Measurements from ENCODE around the gene TMEM181. TPM values are rescaled to one million over a fixed set of nuclear protein-coding genes. Genes with fewer than 3 reads are reported as not detected.
"Not testable (repeated sequence)": the region's sequence is repeated elsewhere in the genome, so short reads cannot be mapped to it uniquely, and the experiment has no call there.

The TMEM181 gene
- total RNA-seq, 1 donor from 2014 or later = 42.2 TPM

GRCh38 chr6:158548418-158549161 is 11.3 kb upstream of the TMEM181 start:
- H3K27ac Mint-ChIP-seq (ENCODE audit: unreplicated experiment) = no peak overlapping the region
- DNase-seq (ENCODE audit: low spot score) = peak; percentile 40
- H3K9me3 Mint-ChIP-seq (ENCODE audit: low read depth) = no peaks in the 10 kb centered on the region
- peaks cover 9% of the 10 kb centered on the region for H3K4me1 Mint-ChIP-seq (ENCODE audit: low read depth)
- no peak overlapping the region for H3K4me3 Mint-ChIP-seq (ENCODE audit: unreplicated experiment)
- no peaks in the 10 kb centered on the region for H3K36me3 Mint-ChIP-seq (ENCODE audit: low read depth)
- H3K27me3 Mint-ChIP-seq (ENCODE audit: low read depth) = no peaks in the 10 kb centered on the region
- no peak for TF ChIP-seq CTCF (IDR thresholded peaks at IDR 0.05)

GRCh38 chr6:158552055-158552795 is 7.7 kb upstream of the TMEM181 start:
- H3K4me3 Mint-ChIP-seq (ENCODE audit: unreplicated experiment) = no peak overlapping the region
- no peak for TF ChIP-seq CTCF (IDR thresholded peaks at IDR 0.05)
- H3K36me3 Mint-ChIP-seq (ENCODE audit: low read depth) = no peaks in the 10 kb centered on the region
- no peak for DNase-seq (ENCODE audit: low spot score)
- no peaks in the 10 kb centered on the region for H3K27me3 Mint-ChIP-seq (ENCODE audit: low read depth)
- no peak overlapping the region for H3K27ac Mint-ChIP-seq (ENCODE audit: unreplicated experiment)
- H3K4me1 Mint-ChIP-seq (ENCODE audit: low read depth) = peaks cover 9% of the 10 kb centered on the region
- H3K9me3 Mint-ChIP-seq (ENCODE audit: low read depth) = no peaks in the 10 kb centered on the region

GRCh38 chr6:158552796-158553138 is 7.1 kb upstream of the TMEM181 start:
- no peaks in the 10 kb centered on the region for H3K9me3 Mint-ChIP-seq (ENCODE audit: low read depth)
- H3K27ac Mint-ChIP-seq (ENCODE audit: unreplicated experiment) = no peak overlapping the region
- no peak for TF ChIP-seq CTCF (IDR thresholded peaks at IDR 0.05)
- H3K27me3 Mint-ChIP-seq (ENCODE audit: low read depth) = no peaks in the 10 kb centered on the region
- DNase-seq (ENCODE audit: low spot score) = no peak
- no peaks in the 10 kb centered on the region for H3K36me3 Mint-ChIP-seq (ENCODE audit: low read depth)
- no peak overlapping the region for H3K4me3 Mint-ChIP-seq (ENCODE audit: unreplicated experiment)
- H3K4me1 Mint-ChIP-seq (ENCODE audit: low read depth) = peaks cover 9% of the 10 kb centered on the region

GRCh38 chr6:158554611-158555361 is 5.1 kb upstream of the TMEM181 start:
- Mint-ChIP-seq H3K9me3 (ENCODE audit: low read depth) (no peaks in the 10 kb centered on the region), H3K27me3 (ENCODE audit: low read depth) (no peaks in the 10 kb centered on the region), H3K4me3 (ENCODE audit: unreplicated experiment) (no peak overlapping the region), H3K4me1 (ENCODE audit: low read depth) (peaks cover 3% of the 10 kb centered on the region), H3K36me3 (ENCODE audit: low read depth) (no peaks in the 10 kb centered on the region), H3K27ac (ENCODE audit: unreplicated experiment) (no peak overlapping the region)
- no peak for TF ChIP-seq CTCF (IDR thresholded peaks at IDR 0.05)
- no peak for DNase-seq (ENCODE audit: low spot score)

- Mint-ChIP-seq H3K27me3 (ENCODE audit: low read depth) (no peaks in the 10 kb centered on the region), H3K4me3 (ENCODE audit: unreplicated experiment) (no peak overlapping the region), H3K4me1 (ENCODE audit: low read depth) (peaks cover 8% of the 10 kb centered on the region), H3K36me3 (ENCODE audit: low read depth) (no peaks in the 10 kb centered on the region), H3K27ac (ENCODE audit: unreplicated experiment) (no peak overlapping the region), H3K9me3 (ENCODE audit: low read depth) (no peaks in the 10 kb centered on the region)
- DNase-seq (ENCODE audit: low spot score) = no peak
- TF ChIP-seq CTCF (IDR thresholded peaks at IDR 0.05) = no peak
Observed at GRCh38 chr6:158556113-158556512, 3.8 kb upstream of the TMEM181 start.

- H3K4me3 Mint-ChIP-seq (ENCODE audit: unreplicated experiment); H3K27ac Mint-ChIP-seq (ENCODE audit: unreplicated experiment); H3K36me3 Mint-ChIP-seq (ENCODE audit: low read depth); H3K27me3 Mint-ChIP-seq (ENCODE audit: low read depth); DNase-seq (ENCODE audit: low spot score); H3K9me3 Mint-ChIP-seq (ENCODE audit: low read depth): not testable (repeated sequence)
- peaks cover 18% of the 10 kb centered on the region for H3K4me1 Mint-ChIP-seq (ENCODE audit: low read depth)
Observed at GRCh38 chr6:158557110-158557509, 2.8 kb upstream of the TMEM181 start.

Measured in chondrocyte (in vitro differentiated cells).